ENCODE data around the gene ARL15. TPM values are rescaled to one million over a fixed set of nuclear protein-coding genes. Genes with fewer than 3 reads are reported as not detected.

The ARL15 gene
- total RNA-seq, 1 experiment from 2014 or later, result 0.50 TPM

DNA sequence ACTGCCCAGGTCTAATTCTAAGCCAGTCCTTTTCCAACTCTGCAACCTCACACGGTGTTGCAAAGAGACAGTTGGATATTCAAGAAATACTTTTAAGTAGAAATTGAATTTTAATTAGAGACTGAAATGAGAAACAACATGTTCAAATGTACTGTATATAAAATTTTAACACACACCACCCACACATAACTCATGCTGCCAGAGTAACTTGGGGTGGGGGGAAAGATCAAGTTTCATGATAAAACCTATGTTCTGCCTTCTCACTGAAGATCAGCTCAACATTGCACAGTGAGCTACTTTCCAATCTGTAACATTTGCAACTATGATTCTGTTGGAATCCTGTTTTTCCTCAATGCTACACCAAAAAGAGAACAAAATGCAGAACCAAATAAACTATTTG lies 17.5 kb downstream of the ARL15 start:
- Histone ChIP-seq H3K9me3 (ENCODE audit: insufficient read depth, low read depth) (no peaks in the 10 kb centered on the region), H3K4me1 (replicated peaks; ENCODE audit: insufficient read depth) (no peaks in the 10 kb centered on the region), H3K9me2 (ENCODE audit: insufficient read depth) (no peaks in the 10 kb centered on the region), H2AFZ (no peak overlapping the region), H3F3A (ENCODE audit: insufficient read depth, low read depth) (no peaks in the 10 kb centered on the region), H3K27ac (no peak overlapping the region), H3K79me2 (ENCODE audit: low read depth) (no peaks in the 10 kb centered on the region), H3K27me3 (ENCODE audit: insufficient read depth, low read depth) (no peaks in the 10 kb centered on the region), H3K4me2 (no peak overlapping the region), H3K4me3 (no peak overlapping the region), H4K20me1 (ENCODE audit: insufficient read depth) (no peaks in the 10 kb centered on the region; the same call in 1 of the 2 replicates), H3K36me3 (ENCODE audit: low read depth) (no peaks in the 10 kb centered on the region)
- BruUV-seq (replicated peaks), result no TSS peak
- ChIA-PET POLR2A (ENCODE audit: unreplicated experiment) (no interaction called here), CTCF (no interaction called here)
- TF ChIP-seq, protein P1, sequence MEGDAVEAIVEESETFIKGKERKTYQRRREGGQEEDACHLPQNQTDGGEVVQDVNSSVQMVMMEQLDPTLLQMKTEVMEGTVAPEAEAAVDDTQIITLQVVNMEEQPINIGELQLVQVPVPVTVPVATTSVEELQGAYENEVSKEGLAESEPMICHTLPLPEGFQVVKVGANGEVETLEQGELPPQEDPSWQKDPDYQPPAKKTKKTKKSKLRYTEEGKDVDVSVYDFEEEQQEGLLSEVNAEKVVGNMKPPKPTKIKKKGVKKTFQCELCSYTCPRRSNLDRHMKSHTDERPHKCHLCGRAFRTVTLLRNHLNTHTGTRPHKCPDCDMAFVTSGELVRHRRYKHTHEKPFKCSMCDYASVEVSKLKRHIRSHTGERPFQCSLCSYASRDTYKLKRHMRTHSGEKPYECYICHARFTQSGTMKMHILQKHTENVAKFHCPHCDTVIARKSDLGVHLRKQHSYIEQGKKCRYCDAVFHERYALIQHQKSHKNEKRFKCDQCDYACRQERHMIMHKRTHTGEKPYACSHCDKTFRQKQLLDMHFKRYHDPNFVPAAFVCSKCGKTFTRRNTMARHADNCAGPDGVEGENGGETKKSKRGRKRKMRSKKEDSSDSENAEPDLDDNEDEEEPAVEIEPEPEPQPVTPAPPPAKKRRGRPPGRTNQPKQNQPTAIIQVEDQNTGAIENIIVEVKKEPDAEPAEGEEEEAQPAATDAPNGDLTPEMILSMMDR (conservative IDR thresholded peaks at IDR 0.05), result no peak
- TF ChIP-seq EZH2 (IDR thresholded peaks at IDR 0.05; ENCODE audit: low read depth), result no peak
- intact Hi-C loops (cut with micrococcal nuclease; ENCODE audit: unreplicated experiment), result no loop called here
- no peak for DNase-seq

DNA sequence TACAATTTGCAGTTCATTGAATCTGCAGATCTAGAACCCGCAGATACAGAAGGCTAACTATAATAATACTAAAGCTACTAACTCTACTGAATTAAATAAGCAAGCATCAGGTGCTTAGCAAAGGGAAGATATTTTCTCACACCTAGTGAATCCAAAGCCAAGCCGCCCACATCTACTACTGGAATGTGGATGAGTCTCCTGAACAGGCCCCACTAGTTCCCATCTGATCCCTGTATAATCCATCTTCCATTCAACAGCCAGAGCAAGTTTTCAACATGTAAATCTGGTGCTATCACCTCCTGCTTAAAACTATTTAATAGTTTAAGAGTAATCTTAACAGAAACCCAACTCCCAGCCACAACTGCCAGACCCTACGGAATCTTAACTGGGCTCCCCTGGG lies 18.9 kb downstream of the ARL15 start:
- H2AFZ ChIP-seq, result no peak overlapping the region
- POLR2A ChIA-PET (ENCODE audit: unreplicated experiment), result no interaction called here
- no TSS peak for BruUV-seq (replicated peaks)
- CTCF ChIA-PET, result no interaction called here
- H3K4me3 ChIP-seq, result no peak overlapping the region
- H3K36me3 ChIP-seq (ENCODE audit: low read depth), result no peaks in the 10 kb centered on the region
- TF ChIP-seq EZH2 (IDR thresholded peaks at IDR 0.05; ENCODE audit: low read depth), result no peak
- TF ChIP-seq, protein P1 (conservative IDR thresholded peaks at IDR 0.05), result no peak
- no peaks in the 10 kb centered on the region for H3K4me1 ChIP-seq (replicated peaks; ENCODE audit: insufficient read depth)
- H3F3A ChIP-seq (ENCODE audit: insufficient read depth, low read depth), result no peaks in the 10 kb centered on the region
- no peaks in the 10 kb centered on the region; the same call in 1 of the 2 replicates for H4K20me1 ChIP-seq (ENCODE audit: insufficient read depth)
- H3K4me2 ChIP-seq, result no peak overlapping the region
- H3K79me2 ChIP-seq (ENCODE audit: low read depth), result no peaks in the 10 kb centered on the region
- DNase-seq, result no peak
- H3K27ac ChIP-seq, result no peak overlapping the region
- intact Hi-C loops (cut with micrococcal nuclease; ENCODE audit: unreplicated experiment), result no loop called here
- H3K9me2 ChIP-seq (ENCODE audit: insufficient read depth), result no peaks in the 10 kb centered on the region
- peaks cover under 1% of the 10 kb centered on the region; the same call in 1 of the 2 replicates for H3K9me3 ChIP-seq (ENCODE audit: insufficient read depth, low read depth)
- H3K27me3 ChIP-seq (ENCODE audit: insufficient read depth, low read depth), result no peaks in the 10 kb centered on the region

DNA sequence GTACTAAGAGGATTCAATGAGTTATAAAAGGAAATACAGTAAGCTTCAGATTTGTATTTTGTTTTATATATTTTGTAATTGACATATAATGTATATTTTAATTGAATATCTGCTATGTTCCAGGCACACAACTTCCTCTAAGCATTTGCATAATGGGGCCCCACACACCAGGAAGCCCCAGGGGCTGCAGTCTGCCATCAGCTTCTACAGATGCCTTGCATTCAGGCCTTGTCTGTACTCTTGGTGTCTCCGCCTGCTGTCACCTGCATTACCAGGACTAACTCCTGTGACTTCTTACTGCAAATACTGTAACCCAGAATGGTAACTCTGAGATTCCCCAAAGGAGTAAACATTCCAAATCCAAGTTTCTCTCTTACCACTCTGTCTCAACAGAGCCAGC lies 20.6 kb downstream of the ARL15 start:
- no peaks in the 10 kb centered on the region for H3K36me3 ChIP-seq (ENCODE audit: low read depth)
- no TSS peak for BruUV-seq (replicated peaks)
- intact Hi-C loops (cut with micrococcal nuclease; ENCODE audit: unreplicated experiment), result no loop called here
- no peaks in the 10 kb centered on the region for H3K4me1 ChIP-seq (replicated peaks; ENCODE audit: insufficient read depth)
- no peak overlapping the region for H3K27ac ChIP-seq
- H3K9me3 ChIP-seq (ENCODE audit: insufficient read depth, low read depth), result peaks cover 4% of the 10 kb centered on the region; the same call in 1 of the 2 replicates
- TF ChIP-seq, protein P1 (conservative IDR thresholded peaks at IDR 0.05), result no peak
- no peak for TF ChIP-seq EZH2 (IDR thresholded peaks at IDR 0.05; ENCODE audit: low read depth)
- H3K9me2 ChIP-seq (ENCODE audit: insufficient read depth), result no peaks in the 10 kb centered on the region
- no peak for DNase-seq
- CTCF ChIA-PET, result interaction anchor here (0.5 kb wide), 1 partner anchor 11 kb away, joined by 3 read pairs; no protein-coding TSS in a partner anchor
- H2AFZ ChIP-seq, result no peak overlapping the region
- H3K4me3 ChIP-seq, result no peak overlapping the region
- no peaks in the 10 kb centered on the region; the same call in 1 of the 2 replicates for H4K20me1 ChIP-seq (ENCODE audit: insufficient read depth)
- POLR2A ChIA-PET (ENCODE audit: unreplicated experiment), result no interaction called here
- no peaks in the 10 kb centered on the region for H3F3A ChIP-seq (ENCODE audit: insufficient read depth, low read depth)
- no peaks in the 10 kb centered on the region for H3K79me2 ChIP-seq (ENCODE audit: low read depth)
- no peaks in the 10 kb centered on the region for H3K27me3 ChIP-seq (ENCODE audit: insufficient read depth, low read depth)
- H3K4me2 ChIP-seq, result no peak overlapping the region
